Measurements from ENCODE around the gene TMEM94.

The TMEM94 gene

GRCh38 chr17:75499313-75500022 is 43.0 kb downstream of the TMEM94 start:
- DNase-seq, result no peak

DNA sequence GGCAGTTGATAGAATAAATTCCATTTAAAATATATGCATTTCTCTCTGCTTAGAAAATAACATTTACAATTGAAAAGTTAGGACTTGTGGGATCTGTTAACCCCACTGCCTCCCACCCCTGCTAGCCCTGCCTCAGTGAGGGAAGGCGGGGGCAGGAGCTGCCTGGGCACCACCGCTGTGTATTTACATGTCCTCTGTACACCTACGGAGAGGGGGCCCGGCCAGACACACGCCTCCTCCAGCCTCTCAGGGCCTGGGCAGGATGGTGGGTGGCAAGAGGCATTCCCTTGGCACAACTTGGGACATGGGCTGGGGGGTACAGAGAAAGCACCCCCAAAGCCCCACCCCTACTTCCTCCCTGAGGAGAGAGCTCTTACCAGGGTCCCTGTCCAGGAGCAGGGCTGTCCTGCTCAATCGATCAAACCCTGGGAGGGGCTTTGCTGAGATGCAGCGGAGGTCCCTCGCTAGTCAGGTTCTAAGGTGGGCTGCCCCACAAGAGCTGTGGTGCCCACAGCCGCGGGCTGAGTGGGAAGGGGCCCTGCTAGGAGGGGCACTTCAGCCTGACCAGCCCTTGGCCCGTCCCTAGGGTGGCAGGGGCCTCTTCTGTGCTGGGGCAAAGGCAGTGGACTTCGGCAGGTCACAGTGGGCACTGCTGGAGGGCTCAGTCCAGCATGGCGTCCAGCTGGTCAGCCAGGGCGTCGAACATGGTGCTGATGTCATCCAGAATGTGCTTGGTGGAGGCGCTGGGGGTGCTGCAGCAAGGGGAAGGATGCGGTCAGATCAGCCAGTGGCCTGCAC is 44.2 kb downstream of the TMEM94 start:
- DNase-seq, result no peak

GRCh38 chr17:75501378-75502071 is 45.1 kb downstream of the TMEM94 start:
- DNase-seq, result no peak

DNA sequence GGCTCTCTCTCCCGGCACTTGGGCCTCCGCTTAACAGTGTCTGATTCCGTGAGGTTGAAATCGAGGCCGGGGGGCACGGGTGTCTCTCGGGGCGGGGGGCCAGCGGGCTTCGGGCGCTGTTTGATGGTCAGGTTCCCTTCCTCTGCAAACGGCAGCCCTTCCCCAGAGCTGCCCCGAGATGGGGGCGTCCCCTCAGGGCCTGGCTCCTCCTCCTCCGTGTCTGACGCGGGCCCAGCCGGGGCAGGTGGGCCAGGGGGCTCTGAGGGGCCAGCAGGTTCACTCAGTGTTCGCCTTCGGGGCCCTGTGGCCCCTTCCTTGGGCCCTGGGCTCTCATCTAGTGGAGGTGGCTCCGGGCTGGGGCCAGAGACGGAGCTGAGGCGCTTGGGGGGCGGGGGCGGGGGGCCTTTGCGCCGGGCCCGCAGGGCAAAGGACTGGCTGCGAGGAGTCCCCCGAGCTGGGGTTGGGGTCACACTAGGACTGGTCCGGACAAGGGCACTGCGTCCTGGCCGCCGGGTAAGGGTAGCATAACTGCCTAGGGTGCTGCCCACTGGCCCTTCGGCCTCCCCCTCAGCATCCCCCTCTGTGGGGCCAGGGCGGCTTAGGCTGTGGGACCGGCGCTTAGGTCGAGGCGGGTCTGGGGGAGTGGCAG is 45.8 kb downstream of the TMEM94 start:
- DNase-seq, result no peak

DNA sequence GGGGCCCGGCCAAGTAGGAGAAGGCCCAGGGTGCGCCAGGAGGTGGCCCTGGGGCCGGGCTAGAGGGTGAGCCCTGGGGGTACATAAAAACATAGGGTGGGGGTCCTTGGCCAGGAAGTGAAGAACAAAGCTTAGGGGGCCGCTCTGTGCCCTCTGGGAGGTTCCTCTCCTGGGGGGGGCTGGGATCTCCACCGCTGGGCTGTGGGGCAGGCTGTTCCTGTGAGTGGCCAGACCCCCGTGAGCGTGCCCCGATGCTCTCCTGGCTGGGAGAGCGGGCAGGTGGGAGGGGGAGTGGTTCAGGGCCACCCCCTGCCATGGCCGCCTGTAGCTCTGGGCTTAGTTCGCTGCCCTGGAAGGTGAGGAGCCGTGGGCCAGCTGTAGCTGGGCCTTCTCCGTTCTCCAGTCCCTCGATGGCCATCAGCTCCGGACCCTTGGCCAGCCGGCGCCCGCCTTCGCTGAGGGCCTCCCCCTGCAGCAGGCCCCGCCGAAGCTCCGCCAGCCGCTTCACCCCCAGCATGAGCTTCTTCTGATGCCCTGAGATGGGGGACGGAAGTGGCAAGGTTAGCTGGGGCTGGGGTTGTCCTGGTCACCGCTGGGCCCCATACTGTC is 46.4 kb downstream of the TMEM94 start:
- no peak for DNase-seq

DNA sequence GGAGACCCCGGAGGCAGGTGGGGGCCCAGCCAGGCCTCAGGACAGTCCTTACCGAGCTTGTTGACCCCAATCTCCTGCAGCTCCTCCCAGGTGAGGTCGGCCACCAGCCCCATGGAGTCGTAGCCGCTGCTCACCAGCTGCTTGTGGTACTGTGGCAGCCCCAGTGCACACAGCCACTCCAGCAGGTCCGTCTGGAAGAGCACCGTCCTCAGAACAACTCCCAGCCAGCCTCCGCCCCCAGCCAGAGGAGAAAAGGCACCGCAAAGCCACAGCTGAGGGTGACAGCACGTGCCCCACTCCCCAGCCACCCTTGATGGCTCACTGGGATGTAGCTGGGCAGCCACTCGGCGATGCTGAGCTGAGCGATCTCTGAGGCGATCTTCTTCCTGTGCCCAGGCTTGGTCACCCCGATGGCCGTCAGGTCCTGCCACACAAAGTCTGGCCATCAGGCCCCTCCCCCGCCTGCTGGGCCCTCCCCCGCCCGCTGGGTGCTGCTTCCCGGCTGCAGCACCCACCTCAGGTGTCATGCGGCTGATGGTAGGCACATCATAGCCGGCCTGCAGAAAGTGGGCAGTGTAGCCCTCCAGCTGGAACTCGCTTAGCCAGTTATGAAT is 47.0 kb downstream of the TMEM94 start:
- no peak for DNase-seq

DNA sequence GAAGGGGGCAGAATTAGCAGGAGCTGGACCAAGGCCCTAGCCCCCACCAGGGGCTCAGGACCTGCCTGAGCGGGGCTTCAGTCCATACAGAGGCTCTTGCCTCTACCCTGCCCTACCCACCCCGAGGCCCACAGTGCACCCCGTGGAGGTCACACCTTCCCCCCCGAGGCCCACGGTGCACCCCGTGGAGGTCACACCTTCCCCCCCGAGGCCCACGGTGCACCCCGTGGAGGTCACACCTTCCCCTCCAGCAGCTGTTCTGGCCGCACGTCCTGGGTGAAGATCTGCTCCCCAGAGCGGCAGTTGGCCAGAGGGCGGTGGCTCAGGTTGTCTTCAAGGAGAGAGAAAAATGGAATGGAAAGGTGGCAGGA is 47.5 kb downstream of the TMEM94 start:
- no peak for DNase-seq

GRCh38 chr17:75504347-75505151 is 48.1 kb downstream of the TMEM94 start:
- peak; percentile 48 for DNase-seq

DNA sequence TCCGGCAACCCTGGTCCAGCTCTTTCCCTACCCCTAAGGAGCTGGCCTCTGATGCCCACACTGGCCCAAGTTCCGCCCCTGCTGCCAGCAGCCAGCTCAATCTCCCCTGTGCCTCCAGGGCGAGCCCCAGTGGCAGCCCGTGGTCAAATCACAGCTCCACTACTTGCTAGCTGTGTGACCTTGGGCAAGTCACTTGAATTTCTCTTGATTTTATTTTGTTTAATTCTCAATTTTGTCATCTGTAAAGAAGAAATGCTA is 48.6 kb downstream of the TMEM94 start:
- DNase-seq, result no peak

- no peak for DNase-seq
These were observed 49.2 kb downstream of the TMEM94 start for GRCh38 chr17:75505640-75506039.

GRCh38 chr17:75506134-75506533 is 49.7 kb downstream of the TMEM94 start:
- DNase-seq, result no peak

DNA sequence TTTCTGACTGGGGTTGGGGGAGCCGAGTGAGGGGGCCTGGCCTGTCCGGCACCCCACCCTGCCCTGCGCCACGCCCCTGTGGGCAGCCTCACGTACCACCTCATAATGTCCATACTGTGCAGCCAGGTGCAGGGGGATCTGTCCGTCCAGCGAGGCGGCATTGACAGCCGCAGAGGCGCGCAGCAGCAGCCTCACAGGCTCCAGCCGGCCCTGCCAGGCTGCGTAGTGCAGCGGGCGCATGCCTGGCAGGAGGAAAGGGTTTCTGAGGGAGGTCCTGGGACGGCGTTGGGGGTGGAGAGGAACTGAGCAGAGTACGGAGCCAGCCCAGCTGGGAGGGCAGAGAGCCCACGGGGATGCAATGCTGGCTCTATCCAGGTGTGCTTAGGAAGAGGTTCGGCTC is 50.5 kb downstream of the TMEM94 start:
- DNase-seq, result no peak

GRCh38 chr17:75507733-75508719 is 51.6 kb downstream of the TMEM94 start:
- no peak for DNase-seq

GRCh38 chr17:75508931-75509361 is 52.5 kb downstream of the TMEM94 start:
- DNase-seq, result no peak

- no peak for DNase-seq
These were observed 53.3 kb downstream of the TMEM94 start for GRCh38 chr17:75509528-75510258.

DNA sequence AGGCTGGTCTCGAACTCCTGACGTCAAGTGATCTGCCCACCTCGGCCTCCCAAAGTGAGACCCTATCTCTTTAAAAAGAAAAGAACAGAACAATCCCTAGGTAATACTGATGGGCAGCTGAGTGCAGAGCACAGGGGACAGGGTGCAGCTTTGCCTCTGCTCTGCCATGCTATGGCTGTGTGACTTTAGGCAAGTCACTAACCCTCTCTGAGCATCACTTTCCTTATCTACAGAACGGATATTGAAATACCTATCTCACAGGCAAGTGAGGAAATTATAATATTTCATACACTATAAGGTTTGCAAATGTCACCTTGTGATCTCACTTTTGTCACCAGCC is 54.8 kb downstream of the TMEM94 start:
- DNase-seq, result no peak

DNA sequence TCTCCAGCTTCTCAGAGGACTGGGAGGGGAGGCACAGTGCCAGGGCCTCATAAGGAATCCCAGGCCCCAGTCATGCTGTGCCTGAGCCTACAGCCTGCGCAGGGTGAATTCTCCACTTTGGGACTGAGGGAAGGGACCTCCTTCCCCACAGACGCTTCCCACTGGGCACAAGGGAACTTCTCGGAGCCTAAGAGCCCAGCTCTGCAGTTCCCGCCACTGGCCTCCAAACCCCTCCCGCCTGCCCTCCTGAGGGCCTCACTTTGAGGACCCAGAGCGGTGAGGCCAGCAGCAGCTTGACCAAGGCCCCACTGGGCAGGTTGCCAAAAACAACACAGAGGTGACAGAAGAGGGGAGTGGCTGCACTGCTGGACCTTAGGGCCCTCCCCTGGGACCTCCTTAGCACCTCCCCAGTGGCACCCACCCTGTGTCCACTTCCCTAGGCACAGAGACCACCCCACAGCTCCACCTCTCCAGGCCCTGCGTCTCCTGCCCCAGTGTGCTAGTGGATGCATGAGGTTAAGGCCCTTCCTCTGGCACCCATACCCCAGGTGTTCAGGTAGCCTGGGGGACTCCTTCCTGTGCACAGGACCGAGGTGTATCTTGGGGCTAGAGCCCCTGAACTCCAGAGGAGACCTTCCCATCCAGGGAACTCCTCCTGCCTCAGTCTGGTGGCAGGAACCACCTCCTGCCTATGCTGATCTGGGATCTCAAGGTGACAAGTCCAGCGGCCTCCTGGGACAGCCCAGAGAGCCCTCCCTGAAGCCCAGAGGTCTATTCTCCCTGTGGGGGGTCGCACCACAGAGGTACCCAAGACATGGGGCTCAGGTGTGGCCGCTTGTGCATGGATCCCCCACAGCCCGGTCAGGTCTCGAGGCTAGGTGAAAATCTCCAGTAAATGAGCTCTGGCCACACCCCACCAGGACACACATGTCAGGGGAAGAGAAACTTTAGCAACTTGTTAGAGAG is 55.5 kb downstream of the TMEM94 start:
- no peak for DNase-seq

DNA sequence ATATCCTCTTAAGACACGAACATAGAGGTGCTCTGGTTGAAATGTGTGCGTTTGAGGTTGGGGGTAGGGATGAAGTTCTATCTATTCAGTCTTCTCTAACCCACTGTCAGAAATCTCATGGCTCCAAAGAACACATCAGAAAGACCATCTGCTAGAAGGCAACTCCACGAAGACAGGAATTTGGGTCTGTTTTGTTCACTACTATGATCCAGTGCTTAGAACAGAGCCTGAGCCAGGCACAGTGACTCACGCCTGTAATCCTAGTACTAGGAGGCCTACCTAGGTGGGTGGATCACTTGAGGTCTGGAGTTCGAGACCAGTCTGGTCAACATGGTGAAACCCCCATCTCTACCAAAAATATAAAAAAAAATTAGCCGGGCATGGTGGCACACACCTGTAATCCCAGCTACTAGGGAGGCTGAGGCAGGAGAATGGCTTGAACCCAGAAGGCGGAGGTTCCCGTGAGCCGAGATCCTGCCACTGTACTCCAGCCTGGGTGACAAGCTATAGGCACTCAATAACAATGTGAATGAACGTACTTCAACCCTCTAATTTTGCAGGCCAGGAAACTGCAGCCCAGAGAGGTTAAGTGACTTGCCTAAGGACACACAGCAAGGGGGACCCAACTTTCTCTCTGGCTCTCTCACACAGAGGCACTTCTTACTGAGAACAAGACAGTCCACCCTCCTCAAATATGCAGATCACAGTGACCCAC is 56.6 kb downstream of the TMEM94 start:
- no peak for DNase-seq

All from CD4-positive, alpha-beta T cell treated with Interleukin-15 for 1 hour (primary cell).